Limb (tissue), 2 donors: ENCODE data around the gene OTUB1.
A peak's percentile ranks its signal among the peaks of the same experiment; 100 is the strongest.

ENCODE experiments used
- DNase-seq, 2 donors: peaks; one replicate each; pipeline ENCODE4 v3.0.0-alpha.2; 2016; ENCODE audit errors: extremely low spot score in 2 of 2

Gene OTUB1

GRCh38 chr11:64022125-64022784 lies 36.0 kb downstream of the OTUB1 start:
- no peak for DNase-seq

GRCh38 chr11:64023712-64024710 lies 37.8 kb downstream of the OTUB1 start:
- DNase-seq, result no peak

DNA sequence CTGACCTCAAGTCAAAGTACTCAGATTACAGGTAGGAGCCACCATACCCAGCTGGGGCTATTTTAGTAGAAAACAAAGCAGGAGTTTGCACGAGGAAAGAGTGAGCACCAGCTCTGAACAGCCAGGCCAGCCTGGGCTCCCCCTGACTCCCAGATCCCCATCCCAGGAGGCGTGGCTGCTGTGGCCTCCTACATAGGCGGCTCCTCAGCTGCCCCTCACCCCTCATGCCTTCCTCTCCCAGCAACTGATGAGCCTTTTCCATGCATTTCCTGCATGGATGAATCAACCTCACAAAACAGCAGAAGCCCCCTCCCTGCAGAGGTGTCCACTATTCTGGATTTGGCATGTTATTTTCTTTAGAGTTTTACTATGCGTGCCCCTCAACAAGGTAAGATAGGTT lies 39.0 kb downstream of the OTUB1 start:
- no peak for DNase-seq

- no peak for DNase-seq
Measured at GRCh38 chr11:64026575-64027205, 40.5 kb downstream of the OTUB1 start.

DNA sequence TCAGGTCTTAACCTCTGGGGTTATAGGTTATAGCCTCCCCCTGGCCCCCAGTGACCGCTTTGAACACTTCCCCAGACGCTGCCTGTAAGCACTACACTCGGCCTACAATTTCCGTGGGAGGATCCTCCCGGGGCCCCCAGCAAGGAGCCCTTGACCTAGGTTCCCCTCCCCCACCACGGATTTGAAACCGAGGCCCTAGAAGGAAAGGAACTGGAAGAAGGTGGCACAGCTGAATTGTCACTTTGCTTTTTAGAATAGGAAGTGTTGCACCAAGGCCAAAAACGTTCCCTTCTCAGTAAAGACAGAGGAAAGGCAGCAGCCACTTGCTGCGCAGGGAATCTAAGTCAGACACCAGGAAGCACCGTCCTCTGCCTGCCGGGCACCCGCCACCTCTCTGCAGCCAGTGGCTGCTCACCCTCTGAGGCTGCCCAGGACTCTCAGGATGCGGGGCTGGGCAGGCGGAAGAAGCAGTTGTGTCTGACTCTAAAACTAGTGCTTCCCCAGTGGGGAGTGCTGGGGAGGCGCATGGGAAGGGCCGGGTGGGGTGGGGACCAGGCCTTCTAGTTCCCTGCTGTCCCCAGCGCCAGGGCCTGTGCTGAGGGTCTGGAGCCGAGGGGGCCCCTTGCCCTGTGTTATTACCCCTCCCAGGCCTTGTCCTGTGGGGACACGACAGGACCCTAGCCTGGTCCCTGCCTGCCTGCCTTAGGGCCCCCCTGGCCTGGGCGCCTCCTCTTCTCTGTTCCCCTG lies 41.6 kb downstream of the OTUB1 start:
- DNase-seq, result peak in 1 of 2 donors; percentile 38

DNA sequence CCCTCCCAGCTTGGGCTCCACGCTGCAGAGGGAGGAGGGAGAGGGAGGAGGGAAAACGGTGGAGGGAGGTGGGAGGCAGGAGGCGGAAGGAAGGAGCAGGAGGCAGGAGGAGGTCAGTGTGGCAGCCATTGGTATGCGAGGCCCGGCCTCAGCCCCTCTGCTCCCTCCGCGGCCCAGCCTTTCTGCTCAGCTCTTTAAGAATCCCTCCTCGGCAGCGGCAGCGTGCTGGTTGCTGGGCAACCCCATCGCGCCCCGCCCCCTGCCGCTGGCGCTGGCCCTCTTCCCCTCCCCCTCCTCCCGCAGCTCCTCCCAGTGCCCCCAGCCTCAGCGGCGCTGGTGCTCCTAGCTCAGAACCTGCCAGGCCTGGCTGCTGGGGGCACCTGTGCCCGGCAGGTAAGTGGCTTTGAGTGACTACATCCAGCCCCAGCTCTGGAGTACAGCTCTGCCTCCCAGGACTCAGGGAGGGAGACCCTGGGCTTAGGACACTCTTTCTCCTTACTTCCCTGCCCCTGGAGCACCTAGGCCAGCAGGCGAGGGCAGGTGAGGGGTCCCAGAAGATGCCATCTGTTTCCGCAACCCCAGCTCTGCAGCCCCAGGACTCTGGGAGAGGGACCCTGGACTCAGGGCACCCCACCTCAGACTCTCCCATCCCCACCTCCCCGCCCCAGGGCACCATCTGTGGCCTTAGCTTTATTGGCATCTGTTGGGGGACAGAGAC lies 42.3 kb downstream of the OTUB1 start:
- peak; percentile 56 to 84 for DNase-seq

GRCh38 chr11:64029773-64030172 lies 43.5 kb downstream of the OTUB1 start:
- no peak for DNase-seq

GRCh38 chr11:64031001-64031400 lies 44.8 kb downstream of the OTUB1 start:
- DNase-seq, result no peak

- no peak for DNase-seq
Measured at GRCh38 chr11:64032050-64032449, 45.8 kb downstream of the OTUB1 start.

DNA sequence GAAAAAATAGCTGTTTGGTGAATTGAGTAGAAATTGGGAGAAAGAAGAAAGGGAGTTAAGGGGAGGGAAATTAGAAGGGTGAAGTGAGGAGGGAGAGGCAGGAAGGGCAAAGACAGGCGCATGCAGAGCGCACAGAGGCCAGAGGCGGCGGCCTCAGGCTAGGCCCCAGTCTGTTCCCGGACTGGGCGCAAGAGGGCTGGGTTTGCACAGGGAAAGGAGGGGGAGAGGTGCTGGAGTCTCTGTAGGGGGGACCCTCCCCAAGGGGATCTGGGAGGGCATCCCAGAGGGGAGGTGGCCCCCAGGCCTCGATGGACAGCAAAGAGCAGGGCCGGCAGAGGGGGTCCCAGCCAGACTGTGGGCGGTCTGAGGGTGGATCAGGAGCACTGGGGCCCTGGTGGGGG lies 48.2 kb downstream of the OTUB1 start:
- DNase-seq, result no peak

DNA sequence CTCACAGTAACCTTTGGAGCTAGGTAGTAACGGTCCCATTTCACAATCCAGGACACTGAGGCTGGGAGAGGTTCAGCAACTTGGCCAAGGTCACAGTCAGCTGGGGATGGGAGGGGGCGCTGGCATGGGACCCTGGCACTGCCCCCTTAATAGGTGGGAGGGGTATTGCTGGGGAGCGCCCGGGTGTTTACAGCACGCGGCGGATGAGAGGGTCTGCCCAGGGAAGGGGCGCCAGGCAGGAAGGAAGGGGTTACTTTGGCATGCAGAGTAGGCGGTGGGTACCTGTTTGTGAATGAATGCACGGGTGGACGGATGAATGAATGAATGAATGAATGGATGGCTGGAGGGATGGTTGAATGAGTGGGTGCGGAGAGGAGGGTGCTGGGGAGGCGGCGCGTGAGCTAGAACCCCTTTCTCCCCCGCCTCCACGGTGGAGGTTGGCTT lies 48.9 kb downstream of the OTUB1 start:
- DNase-seq, result no peak

- peak in 1 of 2 donors; percentile 66 for DNase-seq
Measured at GRCh38 chr11:64035576-64035975, 49.3 kb downstream of the OTUB1 start, which contains the start of gene FLRT1. Gene FLRT1, plus strand, starts transcription at chr11:64035931. Its CDS starts 80,337 bp downstream, at chr11:64116268.

- peak in 1 of 2 donors; percentile 67 for DNase-seq
Measured at GRCh38 chr11:64036087-64037026, 50.1 kb downstream of the OTUB1 start.

- DNase-seq, result no peak
Measured at GRCh38 chr11:64037027-64037634, 50.9 kb downstream of the OTUB1 start.

- no peak for DNase-seq
Measured at GRCh38 chr11:64038500-64038899, 52.3 kb downstream of the OTUB1 start.

- DNase-seq, result no peak
Measured at GRCh38 chr11:64039012-64039665, 52.9 kb downstream of the OTUB1 start.

- no peak for DNase-seq
Measured at GRCh38 chr11:64040684-64041322, 54.6 kb downstream of the OTUB1 start.

DNA sequence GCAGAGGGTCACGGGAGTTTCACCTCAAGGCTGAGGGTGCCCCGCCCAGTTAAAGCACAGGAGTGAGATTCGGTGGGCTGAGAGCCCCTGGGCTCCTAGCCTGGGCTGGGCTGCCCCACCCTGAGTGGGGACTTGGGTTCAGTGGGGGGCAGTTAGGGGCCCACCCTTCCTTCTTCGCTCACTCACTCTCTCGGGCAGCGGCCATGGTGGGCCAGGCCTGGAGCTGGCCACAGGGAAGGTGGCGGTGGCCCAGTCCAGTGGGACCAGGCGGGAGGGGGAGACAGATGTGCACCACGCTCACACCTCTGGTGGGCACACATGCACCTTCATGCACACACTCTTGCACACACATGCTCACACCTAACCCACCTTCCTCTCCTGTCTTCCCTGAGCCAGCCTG lies 55.6 kb downstream of the OTUB1 start:
- DNase-seq, result no peak
